GM19468 (cell line): ENCODE data around the gene LCN10.
A peak's percentile ranks its signal among the peaks of the same experiment; 100 is the strongest.

Source experiments
- ATAC-seq: cut with Tn5 transposase; IDR thresholded peaks from one replicate; pipeline ENCODE4 v1.9.1; 2021; ENCODE audit warnings: mild to moderate bottlenecking, moderate library complexity, moderate number of reproducible peaks; ENCODE audit not compliant: unreplicated experiment; ENCODE audit errors: extremely low read depth

Gene LCN10

GRCh38 chr9:136740971-136741882 is 1.5 kb downstream of the LCN10 start:
- no peak for ATAC-seq

GRCh38 chr9:136740491-136740890 is 2.2 kb downstream of the LCN10 start:
- ATAC-seq, result no peak

GRCh38 chr9:136740069-136740468 is 2.7 kb downstream of the LCN10 start:
- no peak for ATAC-seq

GRCh38 chr9:136739509-136739908 is 3.2 kb downstream of the LCN10 start:
- no peak for ATAC-seq

- no peak for ATAC-seq
Observed at GRCh38 chr9:136738960-136739359, 3.8 kb downstream of the LCN10 start.

GRCh38 chr9:136735812-136736480 is 6.8 kb downstream of the LCN10 start:
- no peak for ATAC-seq

- ATAC-seq, result no peak
Observed at GRCh38 chr9:136734837-136735496, 7.8 kb downstream of the LCN10 start.

- no peak for ATAC-seq
Observed at GRCh38 chr9:136733611-136734010, 9.1 kb downstream of the LCN10 start.

GRCh38 chr9:136732444-136733178 is 10.1 kb downstream of the LCN10 start:
- no peak for ATAC-seq

- no peak for ATAC-seq
Observed at GRCh38 chr9:136729926-136730325, 12.8 kb downstream of the LCN10 start.

GRCh38 chr9:136729144-136729543 is 13.6 kb downstream of the LCN10 start:
- ATAC-seq, result no peak

- ATAC-seq, result no peak
Observed at GRCh38 chr9:136728548-136729123, 14.1 kb downstream of the LCN10 start.

GRCh38 chr9:136728080-136728547 is 14.6 kb downstream of the LCN10 start:
- ATAC-seq, result peak; percentile 38

- ATAC-seq, result no peak
Observed at GRCh38 chr9:136726631-136727191, 16.0 kb downstream of the LCN10 start.

GRCh38 chr9:136726118-136726517 is 16.6 kb downstream of the LCN10 start:
- no peak for ATAC-seq

- ATAC-seq, result no peak
Observed at GRCh38 chr9:136725612-136726011, 17.1 kb downstream of the LCN10 start.

GRCh38 chr9:136724772-136725171 is 18.0 kb downstream of the LCN10 start:
- ATAC-seq, result no peak

- no peak for ATAC-seq
Observed at GRCh38 chr9:136723989-136724388, 18.8 kb downstream of the LCN10 start.

- no peak for ATAC-seq
Observed at GRCh38 chr9:136723362-136723976, 19.3 kb downstream of the LCN10 start.
